Measurements from ENCODE around the gene AP2B1.
"Not testable (repeated sequence)": the region's sequence is repeated elsewhere in the genome, so short reads cannot be mapped to it uniquely, and the experiment has no call there.

AP2B1 gene

GRCh38 chr17:35645923-35646322 is 58.8 kb downstream of the AP2B1 start:
- DNase-seq, result no peak

DNA sequence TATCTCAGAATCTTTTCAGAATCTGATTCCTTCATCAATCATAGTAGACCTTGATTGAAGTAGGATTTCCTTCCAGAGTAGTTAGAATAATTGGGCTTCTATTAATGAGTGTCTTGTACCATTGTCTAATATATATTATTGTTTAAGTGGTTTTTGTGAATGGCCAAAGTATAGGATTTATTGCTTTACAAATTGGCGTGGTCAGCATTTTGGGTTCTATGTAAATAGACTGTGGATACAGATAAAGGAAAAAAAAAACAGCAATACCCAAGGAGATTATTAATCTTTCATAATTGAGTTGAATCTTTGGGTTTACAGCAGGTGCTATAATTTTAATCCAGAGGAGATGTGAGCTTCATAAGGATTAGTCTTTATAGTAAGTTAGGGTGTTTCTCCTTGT is 64.3 kb downstream of the AP2B1 start:
- DNase-seq, result no peak

DNA sequence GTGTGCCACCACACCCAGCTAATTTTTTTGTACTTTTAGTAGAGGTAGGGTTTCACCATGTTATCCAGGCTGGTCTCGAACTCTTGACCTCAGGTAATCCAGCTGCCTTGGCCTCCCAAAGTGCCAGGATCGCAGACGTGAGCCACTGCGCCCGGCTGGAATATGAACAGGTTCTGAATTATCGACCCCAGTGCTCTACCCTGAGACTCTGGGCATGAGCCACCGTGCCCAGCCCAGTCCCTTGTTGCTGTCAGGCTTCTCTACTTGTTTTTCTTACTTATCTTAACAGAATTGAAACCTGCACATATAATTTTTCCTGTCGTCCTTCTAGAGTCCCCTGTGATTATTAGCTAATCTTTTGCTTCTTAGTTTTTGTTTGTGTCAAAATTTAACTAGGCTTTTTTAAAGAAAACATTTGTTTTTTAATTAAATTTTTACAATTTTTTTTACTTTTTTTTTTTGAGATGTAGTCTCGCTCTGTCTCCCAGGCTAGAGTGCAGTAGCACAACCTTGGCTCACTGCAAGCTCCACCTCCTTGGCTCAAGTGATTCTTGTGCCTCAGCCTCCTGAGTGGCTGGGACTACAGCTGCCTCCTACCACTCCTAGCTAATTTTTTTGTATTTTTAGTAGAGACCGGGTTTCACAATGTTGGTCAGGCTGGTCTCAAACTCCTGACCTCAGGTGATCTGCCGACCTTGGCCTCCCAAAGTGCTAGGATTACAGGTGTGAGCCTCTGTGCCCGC is 66.7 kb downstream of the AP2B1 start:
- no peak for DNase-seq

- no peak for DNase-seq
Observed at GRCh38 chr17:35655303-35655702, 68.2 kb downstream of the AP2B1 start.

DNA sequence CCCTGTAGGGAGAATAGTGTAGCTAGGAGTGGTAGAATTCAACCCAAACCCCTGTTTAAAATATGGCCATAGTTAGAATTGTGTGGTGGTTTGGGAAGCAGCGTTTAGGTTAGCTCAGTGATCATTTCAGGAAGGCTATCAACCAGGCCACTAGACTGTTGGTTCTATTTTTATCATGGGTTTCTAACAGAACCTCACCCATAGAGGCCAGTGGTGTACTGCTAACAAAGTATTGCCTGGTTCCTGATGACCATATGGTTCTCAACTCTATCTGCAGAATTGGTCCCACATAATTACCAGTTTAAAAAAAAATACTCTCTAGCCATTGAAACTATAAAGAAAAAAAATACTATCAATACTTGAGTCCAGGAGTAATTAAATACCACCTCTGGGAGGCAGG is 73.8 kb downstream of the AP2B1 start:
- no peak for DNase-seq

DNA sequence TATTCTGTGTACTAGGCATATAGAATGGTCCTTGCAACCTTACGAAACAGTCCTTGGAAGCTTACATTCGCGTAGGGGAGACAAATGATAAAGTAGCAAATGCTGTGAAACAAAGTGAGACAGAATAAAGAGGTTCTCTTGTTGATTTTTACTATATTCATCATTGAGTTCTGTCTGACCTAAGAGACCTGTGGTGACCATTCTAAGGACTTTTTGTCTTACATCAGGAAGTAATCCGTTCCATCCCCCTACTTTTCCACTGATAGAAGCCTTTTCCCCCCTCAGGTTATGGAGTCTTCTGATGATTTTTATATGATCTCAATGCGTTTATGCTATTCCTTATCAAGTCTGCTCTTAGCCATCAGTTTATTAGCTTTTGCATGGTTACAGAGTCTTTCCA is 77.6 kb downstream of the AP2B1 start:
- DNase-seq, result no peak

DNA sequence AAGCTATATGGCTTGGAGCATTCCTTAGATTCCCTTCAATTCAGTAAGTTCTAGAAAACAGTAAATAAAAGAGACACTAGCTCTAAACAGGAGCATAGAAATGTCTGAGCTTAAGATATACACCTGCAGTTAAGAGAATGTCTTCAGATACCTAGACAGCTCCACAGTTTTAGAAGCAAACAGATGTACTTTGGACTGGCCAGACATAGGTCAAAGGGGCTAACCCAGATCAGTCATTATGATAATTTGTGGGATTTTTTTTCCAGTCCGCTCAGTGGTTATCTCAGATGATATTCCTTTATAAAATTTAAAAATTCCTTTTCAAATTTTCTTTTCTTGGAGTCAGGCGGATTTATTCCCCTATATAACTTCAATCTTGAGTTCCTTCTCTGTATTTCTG is 78.5 kb downstream of the AP2B1 start:
- DNase-seq, result no peak

DNA sequence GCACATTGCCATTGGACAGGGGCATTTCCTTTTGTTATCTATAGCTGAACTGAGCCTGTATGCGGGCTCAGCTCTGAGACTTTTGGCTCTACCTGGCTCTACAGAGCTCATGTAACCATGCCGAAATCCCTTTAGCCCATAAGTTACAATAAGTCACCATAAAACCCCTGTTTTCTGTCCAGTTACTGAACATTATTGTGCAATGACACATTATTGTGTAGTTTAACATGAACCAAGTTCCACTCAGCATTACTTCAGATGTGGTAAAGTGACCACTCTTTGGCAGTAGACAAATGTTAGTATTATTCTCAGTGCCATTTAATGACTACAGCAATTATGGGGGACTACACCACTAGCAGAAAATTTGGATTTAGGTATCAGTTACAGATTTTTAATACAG is 78.9 kb downstream of the AP2B1 start:
- DNase-seq, result no peak

DNA sequence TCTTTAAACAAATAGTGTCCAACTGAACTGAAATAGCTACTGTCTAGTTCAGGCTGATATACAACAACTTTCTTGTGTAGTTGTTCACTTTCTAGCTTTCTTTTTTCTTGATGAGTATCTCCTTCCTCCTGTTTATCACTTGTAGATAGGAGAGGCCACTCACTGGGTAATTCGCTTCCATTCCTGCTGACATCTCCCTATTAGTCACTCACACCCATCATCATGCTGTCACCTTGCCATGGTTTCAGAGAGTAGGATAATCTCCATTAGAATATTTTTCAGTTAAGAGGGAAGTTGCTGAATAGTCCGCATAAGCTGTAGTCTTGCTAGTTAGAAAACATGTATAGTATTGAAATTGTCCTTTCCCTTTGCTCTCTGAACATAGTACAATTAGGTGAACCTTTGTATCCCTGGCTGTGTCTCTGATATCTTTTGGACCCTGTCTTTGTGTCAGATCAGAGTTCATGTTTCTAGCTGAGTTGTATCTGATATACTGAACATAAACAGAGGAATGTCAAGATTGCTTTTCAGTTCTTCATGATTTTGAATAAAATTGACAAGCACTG is 79.9 kb downstream of the AP2B1 start:
- DNase-seq, result no peak

- DNase-seq, result no peak
Observed at GRCh38 chr17:35668802-35669201, 81.7 kb downstream of the AP2B1 start.

DNA sequence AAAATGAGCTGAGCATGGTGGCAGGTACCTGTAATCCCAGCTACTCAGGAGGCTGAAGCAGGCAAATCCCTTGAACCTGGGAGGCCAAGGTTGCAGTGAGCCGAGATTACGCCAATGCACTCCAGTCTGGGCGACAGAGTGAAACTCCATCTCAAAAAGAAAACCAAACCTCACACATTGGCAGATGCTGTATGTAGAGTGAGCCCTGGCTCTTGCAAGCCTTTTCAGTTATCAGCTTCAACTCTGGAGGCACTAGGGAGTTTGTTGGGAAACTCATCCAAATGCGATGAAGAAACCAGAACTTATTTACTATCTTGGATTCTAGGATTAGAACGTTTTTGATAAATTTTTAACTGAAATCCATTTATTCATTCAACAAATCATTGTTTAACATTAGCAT is 87.4 kb downstream of the AP2B1 start:
- no peak for DNase-seq

GRCh38 chr17:35676441-35676840 is 89.3 kb downstream of the AP2B1 start:
- no peak for DNase-seq

- no peak for DNase-seq
Observed at GRCh38 chr17:35679007-35679682, 92.0 kb downstream of the AP2B1 start.

- no peak for DNase-seq
Observed at GRCh38 chr17:35683591-35683990, 96.5 kb downstream of the AP2B1 start.

GRCh38 chr17:35684055-35684802 is 97.1 kb downstream of the AP2B1 start:
- no peak for DNase-seq

GRCh38 chr17:35692512-35693210 is 105.5 kb downstream of the AP2B1 start:
- no peak for DNase-seq

DNA sequence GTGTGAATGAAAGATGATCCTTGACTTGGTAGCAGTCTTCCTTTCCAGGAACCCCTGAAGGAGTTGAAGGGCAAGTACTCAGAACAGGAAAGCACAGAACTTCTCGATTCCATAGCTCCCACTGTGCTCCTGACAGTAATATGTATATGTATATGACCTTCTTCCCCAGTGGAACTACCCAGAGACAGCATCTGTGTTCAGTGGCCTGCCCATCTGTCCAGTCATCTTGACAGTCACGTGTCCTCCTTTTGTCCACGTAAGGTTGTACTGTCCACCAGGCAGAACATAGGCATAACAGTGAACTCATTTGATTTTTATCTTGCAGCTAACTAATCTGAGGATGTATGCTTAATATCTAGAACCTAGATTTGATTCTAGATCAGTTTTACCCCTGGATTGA is 106.5 kb downstream of the AP2B1 start:
- no peak for DNase-seq

GRCh38 chr17:35694906-35695305 is 107.8 kb downstream of the AP2B1 start:
- no peak for DNase-seq

DNA sequence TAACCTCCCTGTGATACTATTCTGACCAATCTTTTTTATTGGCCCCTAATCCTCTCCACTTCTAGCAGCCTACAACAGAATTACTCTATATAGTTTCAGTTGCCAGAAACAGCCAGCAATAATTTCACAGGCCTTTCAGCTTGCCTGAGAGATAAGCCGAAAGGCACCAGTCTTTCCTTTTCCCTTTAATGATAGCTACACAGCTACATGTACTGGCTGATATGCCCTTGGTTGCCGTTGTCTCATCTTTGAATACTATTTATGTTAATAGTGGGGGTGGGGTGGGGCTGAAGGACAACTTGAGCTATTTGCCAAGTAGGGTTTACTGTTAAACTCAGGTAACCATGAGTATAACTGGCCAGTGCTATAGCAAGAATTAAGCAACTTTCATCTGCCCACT is 108.5 kb downstream of the AP2B1 start:
- DNase-seq, result no peak

GRCh38 chr17:35698800-35699199 is 111.7 kb downstream of the AP2B1 start:
- no peak for DNase-seq

- no peak for DNase-seq
Observed at GRCh38 chr17:35700150-35700549, 113.0 kb downstream of the AP2B1 start.

DNA sequence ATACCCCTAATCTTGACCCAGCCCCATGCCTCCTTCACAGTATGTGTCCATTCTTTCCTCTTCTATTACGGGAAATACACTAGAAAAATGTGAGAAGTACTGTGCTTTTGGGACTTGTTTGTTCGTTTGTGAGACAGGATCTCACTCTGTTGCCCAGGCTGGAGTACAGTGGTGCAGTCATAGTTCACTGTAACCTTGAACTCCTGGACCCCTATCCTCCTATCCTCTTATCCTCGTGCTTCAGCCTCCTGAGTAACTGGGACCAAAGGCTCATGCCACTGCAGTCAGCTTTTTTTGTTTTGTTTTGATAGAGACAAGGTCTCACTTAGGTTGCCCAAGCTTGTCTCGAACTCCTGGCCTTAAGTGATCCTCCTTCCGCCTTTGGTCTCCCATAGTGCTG is 114.4 kb downstream of the AP2B1 start:
- no peak for DNase-seq

DNA sequence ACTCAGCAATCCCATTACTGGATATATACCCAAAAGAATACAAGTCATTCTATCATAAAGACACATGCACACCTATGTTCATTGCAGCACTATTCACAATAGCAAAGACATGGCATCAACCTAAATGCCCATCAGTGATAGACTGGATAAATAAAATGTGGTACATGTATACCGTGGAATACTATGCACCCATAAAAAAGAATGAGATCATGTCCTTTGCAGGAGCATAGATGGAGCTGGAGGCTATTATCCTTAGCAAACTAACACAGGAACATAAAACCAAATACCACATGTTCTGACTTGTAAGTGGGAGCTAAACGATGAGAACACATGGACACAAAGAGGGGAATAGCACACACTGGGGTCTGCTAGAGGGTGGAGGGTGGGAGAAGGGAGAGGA is 116.2 kb downstream of the AP2B1 start:
- not testable (repeated sequence) for DNase-seq

All from activated T-cell treated with anti-CD3 and anti-CD28 coated beads, Interleukin-2, amount 50 U/mL, for 48 hours (primary cell).